HepG2 (cell line): ENCODE measurements around the gene PASK. TPM values are rescaled to one million over a fixed set of nuclear protein-coding genes. Genes with fewer than 3 reads are reported as not detected.

Source experiments
- ATAC-seq: fragments of 200-7000 bp; cut with Tn5 transposase; 3 replicates; pipeline ENCODE4 v1.9.1; 2020; ENCODE audit warnings: mild to moderate bottlenecking, moderate library complexity
- BruUV-seq: library from RNA; stranded (reverse); fragments of 400-500 nt; replicated peaks from 2 replicates; lab custom pipeline; 2021; lab: Mats Ljungman, UMichigan
- CTCF ChIA-PET: fragments of 300-600 bp; formaldehyde crosslinking; extraction: SDS; loops from one replicate; lab custom pipeline; 2021; ENCODE audit warnings: low total read pairs, inconsistent platforms, low intra/inter-chr PET ratio; lab: Yijun Ruan, JAX
- POLR2A ChIA-PET: fragments of 350-600 bp; sonication (Branson Sonifier 250); formaldehyde crosslinking; loops from one replicate; lab custom pipeline; 2020; ENCODE audit warnings: antibody characterized with exemption, inconsistent platforms; lab: Yijun Ruan, JAX
- DNase-seq: peaks from one replicate; pipeline ENCODE4 v3.0.0-alpha.2; 2015; ENCODE audit warnings: low spot score
- FAIRE-seq: peaks from 3 replicates; lab custom pipeline; 2011; peaks lifted over from hg19 to GRCh38; lab: Jason Lieb, UNC
- H2AFZ ChIP-seq: one replicate; pipeline ENCODE4 v1.6.1; 2011; ENCODE audit warnings: low read length, inconsistent platforms
- H3K27ac ChIP-seq: fragments of 300-600 bp; 3 replicates; pipeline ENCODE4 v1.8.0; 2011; ENCODE audit warnings: mixed run types, mild to moderate bottlenecking, mixed read lengths, low read length, inconsistent platforms; ENCODE audit not compliant: insufficient read depth; ENCODE audit errors: extremely low read length
- H3K27me3 ChIP-seq, 2 experiments: fragments of 200-600 bp in 1 of 2; 2 replicates in 1 of 2; 3 replicates in 1 of 2; pipeline versions ENCODE4 v1.6.0 to v1.8.0; 2011; ENCODE audit warnings: low read length in 2 of 2, mild to moderate bottlenecking in 2 of 2, moderate library complexity in 2 of 2, inconsistent platforms in 1 of 2; ENCODE audit not compliant: insufficient read depth in 2 of 2, control insufficient read depth in 1 of 2
- H3K36me3 ChIP-seq, 2 experiments: fragments of 200-600 bp in 1 of 2; replicated peaks in 1 of 2; 2 replicates in 1 of 2; 3 replicates in 1 of 2; pipeline versions ENCODE4 v1.5.1 to v1.8.0; 2011; ENCODE audit warnings: low read length in 2 of 2, inconsistent platforms in 1 of 2; ENCODE audit not compliant: insufficient read depth in 2 of 2, control insufficient read depth in 1 of 2
- H3K4me1 ChIP-seq: 2 replicates; pipeline ENCODE4 v1.5.1; 2012; ENCODE audit warnings: low read length, inconsistent platforms; ENCODE audit not compliant: insufficient read depth
- H3K4me2 ChIP-seq: 2 replicates; pipeline ENCODE4 v1.6.0; 2011; ENCODE audit warnings: low read depth, low read length, inconsistent platforms
- H3K4me3 ChIP-seq, 3 experiments: fragments of 200-600 bp in 1 of 3; sonication (generic), shearing (Covaris generic) in 1 of 3; replicated peaks in 1 of 3; 2 replicates each; pipeline ENCODE4 v1.5.1; 2011 to 2016; ENCODE audit warnings: low read length in 3 of 3, inconsistent platforms in 2 of 3, low read depth in 2 of 3, mild to moderate bottlenecking in 2 of 3, control low read depth in 1 of 3, mixed read lengths in 1 of 3; ENCODE audit not compliant: insufficient read depth in 1 of 3
- H3K79me2 ChIP-seq: one replicate; pipeline ENCODE4 v1.6.1; 2011; ENCODE audit warnings: low read length, inconsistent platforms; ENCODE audit not compliant: insufficient read depth
- H3K9ac ChIP-seq: 2 replicates; pipeline ENCODE4 v1.6.0; 2011; ENCODE audit warnings: mild to moderate bottlenecking, low read depth, low read length, inconsistent platforms; ENCODE audit not compliant: insufficient read depth
- H3K9me3 ChIP-seq: 2 replicates; pipeline ENCODE4 v1.5.1; 2012; ENCODE audit warnings: mild to moderate bottlenecking, low read length
- H4K20me1 ChIP-seq: 2 replicates; pipeline ENCODE4 v1.6.0; 2011; ENCODE audit warnings: inconsistent platforms, mild to moderate bottlenecking, low read length, moderate library complexity; ENCODE audit not compliant: insufficient read depth
- ADNP ChIP-seq: sonication (generic); formaldehyde crosslinking; IDR thresholded peaks from 2 replicates; pipeline ENCODE4 v1.4.0; 2020; ENCODE audit warnings: missing genetic modification reagents
- AGO2 ChIP-seq: fragments of 200-400 bp; formaldehyde crosslinking; optimal IDR thresholded peaks from 2 replicates; pipeline ENCODE3; 2017; ENCODE audit warnings: mild to moderate bottlenecking, low read depth, low read length, moderate library complexity
- CENPX ChIP-seq: sonication (generic); formaldehyde crosslinking; IDR thresholded peaks from 2 replicates; pipeline ENCODE4 v1.9.0; 2021; ENCODE audit warnings: mild to moderate bottlenecking, missing genetic modification reagents, moderate library complexity
- ETV6 ChIP-seq: sonication (generic); formaldehyde crosslinking; conservative IDR thresholded peaks from 2 replicates; pipeline ENCODE4 v1.4.0; 2020; ENCODE audit warnings: missing genetic modification reagents
- GATA4 ChIP-seq: sonication (generic); IDR thresholded peaks from 2 replicates; pipeline ENCODE4 v1.6.1; 2016; ENCODE audit warnings: antibody characterized with exemption, low read depth, borderline replicate concordance
- HOXA7 ChIP-seq: sonication (generic); formaldehyde crosslinking; IDR thresholded peaks from 2 replicates; pipeline ENCODE4 v1.8.1; 2022; ENCODE audit warnings: mild to moderate bottlenecking, missing genetic modification reagents, moderate library complexity
- MED1 ChIP-seq: sonication (generic); formaldehyde crosslinking; IDR thresholded peaks from 2 replicates; pipeline ENCODE4 v1.4.0; 2020; ENCODE audit warnings: missing genetic modification reagents
- MZF1 ChIP-seq: sonication (generic); formaldehyde crosslinking; IDR thresholded peaks from 2 replicates; pipeline ENCODE4 v1.8.1; 2023; ENCODE audit warnings: mild to moderate bottlenecking, missing genetic modification reagents, borderline replicate concordance
- NR0B2 ChIP-seq: sonication (generic); formaldehyde crosslinking; IDR thresholded peaks from 2 replicates; pipeline ENCODE4 v1.4.0; 2020; ENCODE audit warnings: mild to moderate bottlenecking, missing genetic modification reagents
- PAF1 ChIP-seq: IDR thresholded peaks from 2 replicates; pipeline ENCODE4 v1.6.1; 2016; ENCODE audit warnings: missing genetic modification reagents, missing compliant biosample characterization
- PPARG ChIP-seq: conservative IDR thresholded peaks from 2 replicates; pipeline ENCODE4 v1.6.1; 2016; ENCODE audit warnings: missing biosample characterization, missing genetic modification reagents
- SCMH1 ChIP-seq: sonication (generic); formaldehyde crosslinking; IDR thresholded peaks from 2 replicates; pipeline ENCODE4 v1.9.0; 2021; ENCODE audit warnings: missing genetic modification reagents, mild to moderate bottlenecking, borderline replicate concordance
- ZMAT3 ChIP-seq: sonication (generic); formaldehyde crosslinking; conservative IDR thresholded peaks from 2 replicates; pipeline ENCODE4 v1.7.0; 2021; ENCODE audit warnings: missing genetic modification reagents
- ZNF136 ChIP-seq: sonication (generic); formaldehyde crosslinking; IDR thresholded peaks from 2 replicates; pipeline ENCODE4 v1.8.1; 2022; ENCODE audit warnings: low read depth, mild to moderate bottlenecking, moderate library complexity, missing genetic modification reagents
- ZNF225 ChIP-seq: sonication (generic); formaldehyde crosslinking; IDR thresholded peaks from 2 replicates; pipeline ENCODE4 v1.4.0; 2020; ENCODE audit warnings: mild to moderate bottlenecking, missing genetic modification reagents
- ZNF281 ChIP-seq: sonication (generic); formaldehyde crosslinking; IDR thresholded peaks from 2 replicates; pipeline ENCODE4 v1.4.0; 2020; ENCODE audit warnings: missing genetic modification reagents, borderline replicate concordance
- ZNF350 ChIP-seq: sonication (generic); formaldehyde crosslinking; IDR thresholded peaks from 2 replicates; pipeline ENCODE4 v1.4.0; 2020; ENCODE audit warnings: mild to moderate bottlenecking, low read depth, missing genetic modification reagents, borderline replicate concordance
- ZNF512 ChIP-seq: sonication (generic); formaldehyde crosslinking; IDR thresholded peaks from 2 replicates; pipeline ENCODE4 v1.4.0; 2020; ENCODE audit warnings: mild to moderate bottlenecking, missing genetic modification reagents
- ZNF83 ChIP-seq: sonication (generic); formaldehyde crosslinking; IDR thresholded peaks from 2 replicates; pipeline ENCODE4 v1.4.0; 2020; ENCODE audit warnings: missing genetic modification reagents, mild to moderate bottlenecking, borderline replicate concordance
- WGBS: methylation state at CpG from one replicate; pipeline ENCODE4 v1.1.6; 2017; ENCODE audit warnings: low lambda C conversion rate; 5-methylcytosine and 5-hydroxymethylcytosine counted together
- in situ Hi-C: cut with HindIII; loops from 2 replicates; pipeline ENCODE4 v1.10.0; 2017; ENCODE audit warnings: low pct_unique_long_range_greater_than_20kb; ENCODE audit not compliant: extremely low pct_ligation_motif_present
- intact Hi-C: fragments of 100-400 bp; cut with micrococcal nuclease; formaldehyde crosslinking; loops from one replicate; pipeline ENCODE4 v1.10.0; 2022; ENCODE audit not compliant: unreplicated experiment
- polyA plus RNA-seq, 8 experiments: library from polyadenylated mRNA; depleted of rRNA in 3 of 8; stranded (reverse) in 7 of 8; unstranded in 1 of 8; fragments of >200 nt; fragmentation: Illumina TruSeq in 4 of 8; extraction: Trizol in 4 of 8; gene quantifications; 2 replicates each; pipeline versions ENCODE4 v1.2.1 to v1.2.3, GENCODE V29; 2011 to 2016; ENCODE audit warnings: low read depth in 4 of 8, missing spikeins in 1 of 8, mixed read lengths in 1 of 8; ENCODE audit not compliant: insufficient read depth in 1 of 8
- total RNA-seq, 5 experiments: library from RNA; depleted of rRNA; stranded (reverse); fragments of >200 nt; fragmentation: Illumina TruSeq; extraction: Trizol; gene quantifications; 2 replicates each; pipeline ENCODE4 v1.2.3, GENCODE V29; 2016; ENCODE audit warnings: low read depth in 1 of 5

The PASK gene
- total and polyA plus RNA-seq, 2 of the 13 experiments (the other 11 are each of a cell fraction or from before 2014, with no cell fraction given): 6.9 to 17.0 TPM

GRCh38 chr2:241147336-241147735 is 1.9 kb downstream of the PASK start:
- H4K20me1 ChIP-seq: no peaks in the 10 kb centered on the region
- H3K9ac ChIP-seq: no peak overlapping the region
- ChIA-PET CTCF (no interaction called here), POLR2A (no interaction called here)
- H3K79me2 ChIP-seq: peaks cover 23% of the 10 kb centered on the region
- intact Hi-C loops: no loop called here
- no TSS peak for BruUV-seq
- no peak for TF ChIP-seq NR0B2 (CRISPR knock-in tag)
- no peak for TF ChIP-seq ZNF281 (CRISPR knock-in tag)
- no peak for TF ChIP-seq ADNP (CRISPR knock-in tag)
- TF ChIP-seq MZF1 (CRISPR knock-in tag): no peak
- no peak for TF ChIP-seq PPARG (CRISPR knock-in tag)
- no peak for TF ChIP-seq HOXA7
- no peak for TF ChIP-seq ZNF350
- TF ChIP-seq PAF1 (CRISPR knock-in tag): no peak
- TF ChIP-seq ZNF225: no peak
- no peak for TF ChIP-seq AGO2
- TF ChIP-seq ZNF512 (CRISPR knock-in tag): no peak
- TF ChIP-seq ZNF83 (CRISPR knock-in tag): no peak
- no peak for TF ChIP-seq ETV6 (CRISPR knock-in tag)
- no peak for TF ChIP-seq SCMH1 (CRISPR knock-in tag)
- TF ChIP-seq ZNF136 (CRISPR knock-in tag): no peak
- no peak for TF ChIP-seq GATA4
- no peak for TF ChIP-seq ZMAT3
- no peak for TF ChIP-seq MED1 (CRISPR knock-in tag)
- no peak for TF ChIP-seq CENPX (CRISPR knock-in tag)
- no peak overlapping the region for H2AFZ ChIP-seq
- peaks cover 33% of the 10 kb centered on the region for H3K4me1 ChIP-seq
- no peaks in the 10 kb centered on the region for H3K36me3 ChIP-seq
- 98% methylated on average over 3 of the region's 3 CpGs for WGBS
- FAIRE-seq: no peak
- H3K4me3 ChIP-seq: no peak overlapping the region
- no peaks in the 10 kb centered on the region for H3K9me3 ChIP-seq
- no peak for DNase-seq
- no peaks in the 10 kb centered on the region; a peak in 1 of 5 replicates for H3K27me3 ChIP-seq
- ATAC-seq: no peak
- no peak overlapping the region for H3K27ac ChIP-seq
- no peak overlapping the region for H3K4me2 ChIP-seq
- in situ Hi-C loops: no loop called here
